Measurements from ENCODE around the gene TMEM98.

GRCh38 chr17:32882734-32883133 is 45.2 kb upstream of the TMEM98 start:
- no peak for TF ChIP-seq POLR2A (IDR thresholded peaks at IDR 0.05; ENCODE audit: low read length)
- TF ChIP-seq GATA1 (IDR thresholded peaks at IDR 0.05; ENCODE audit: low read depth, low read length), result no peak
